HepG2 (cell line): ENCODE results near the gene WNK2.

Experiments
- ATM ChIP-seq: fragments of 450-650 bp; IDR thresholded peaks from 2 replicates; pipeline ENCODE4 v1.7.1; 2017; ENCODE audit warnings: mild to moderate bottlenecking, borderline replicate concordance
- CTCF ChIP-seq: sonication (generic); formaldehyde crosslinking; IDR thresholded peaks from 2 replicates; pipeline ENCODE4 v1.5.0; 2020; ENCODE audit warnings: mild to moderate bottlenecking, missing genetic modification reagents, moderate library complexity
- KDM5A ChIP-seq: fragments of 200-600 bp; sonication (generic); IDR thresholded peaks from 2 replicates; pipeline ENCODE4 v1.7.0; 2018; ENCODE audit warnings: antibody characterized with exemption, mild to moderate bottlenecking, low read length, borderline replicate concordance
- MEF2D ChIP-seq: sonication (generic); formaldehyde crosslinking; IDR thresholded peaks from 2 replicates; pipeline ENCODE4 v1.5.1; 2020; ENCODE audit warnings: mild to moderate bottlenecking, missing genetic modification reagents
- POLR2AphosphoS5 ChIP-seq: IDR thresholded peaks from 2 replicates; pipeline ENCODE4 v1.6.1; 2012; ENCODE audit warnings: low read depth, low read length
- ZNF263 ChIP-seq: sonication (generic); formaldehyde crosslinking; IDR thresholded peaks from 2 replicates; pipeline ENCODE4 v1.4.0; 2020; ENCODE audit warnings: missing genetic modification reagents
- ZNF792 ChIP-seq: IDR thresholded peaks from 2 replicates; pipeline ENCODE4 v1.6.1; 2016
- TF ChIP-seq, protein P1 (sequence below): sonication (generic); formaldehyde crosslinking; conservative IDR thresholded peaks from 2 replicates; pipeline ENCODE4 v1.8.1; 2023; ENCODE audit warnings: missing genetic modification reagents
- TF ChIP-seq, protein P2 (sequence below): sonication (generic); formaldehyde crosslinking; IDR thresholded peaks from 2 replicates; pipeline ENCODE4 v1.4.0; 2020; ENCODE audit warnings: mild to moderate bottlenecking, missing genetic modification reagents

DNA sequence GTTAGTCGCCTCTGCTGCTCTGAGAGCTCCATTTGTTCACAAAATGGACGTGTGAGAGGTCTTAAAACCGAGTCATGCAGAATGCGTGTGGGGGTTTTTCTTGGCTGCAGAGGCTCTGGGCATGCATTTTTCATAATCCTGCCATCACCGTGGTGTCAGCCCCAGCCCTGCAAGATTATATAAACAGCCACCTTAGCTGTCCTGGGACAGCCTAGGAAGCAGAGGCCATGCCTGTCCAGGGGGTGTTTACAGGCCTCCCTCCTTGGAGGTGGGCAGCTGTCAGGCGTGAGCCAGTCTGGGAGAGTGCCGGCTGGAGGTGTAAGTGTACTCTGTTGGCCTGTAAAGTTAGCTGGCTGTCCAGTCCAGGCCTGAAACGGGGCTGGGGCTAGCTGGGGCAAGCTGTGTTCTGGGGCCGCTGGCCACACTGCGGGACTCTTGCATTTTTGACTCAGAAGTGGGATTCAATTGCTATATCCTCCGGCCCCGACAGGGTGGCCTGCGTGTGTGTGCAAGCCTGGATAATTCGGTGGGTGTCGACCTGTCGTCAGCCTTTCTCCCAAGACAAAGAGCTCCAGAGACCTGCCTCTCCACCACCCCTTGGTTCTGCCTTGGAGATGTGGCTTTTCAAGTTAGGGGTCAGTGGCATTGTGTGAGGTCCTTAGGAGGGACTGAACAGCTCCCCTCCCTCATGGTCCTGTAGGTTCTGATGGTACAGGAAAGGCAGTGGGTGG is 2.4 kb downstream of the WNK2 start:
- TF ChIP-seq MEF2D (no peak), ZNF263 (CRISPR knock-in tag) (no peak), ZNF792 (CRISPR knock-in tag) (no peak), KDM5A (no peak), ATM (no peak), POLR2AphosphoS5 (no peak), CTCF (CRISPR knock-in tag) (no peak)
- TF ChIP-seq, protein P1, sequence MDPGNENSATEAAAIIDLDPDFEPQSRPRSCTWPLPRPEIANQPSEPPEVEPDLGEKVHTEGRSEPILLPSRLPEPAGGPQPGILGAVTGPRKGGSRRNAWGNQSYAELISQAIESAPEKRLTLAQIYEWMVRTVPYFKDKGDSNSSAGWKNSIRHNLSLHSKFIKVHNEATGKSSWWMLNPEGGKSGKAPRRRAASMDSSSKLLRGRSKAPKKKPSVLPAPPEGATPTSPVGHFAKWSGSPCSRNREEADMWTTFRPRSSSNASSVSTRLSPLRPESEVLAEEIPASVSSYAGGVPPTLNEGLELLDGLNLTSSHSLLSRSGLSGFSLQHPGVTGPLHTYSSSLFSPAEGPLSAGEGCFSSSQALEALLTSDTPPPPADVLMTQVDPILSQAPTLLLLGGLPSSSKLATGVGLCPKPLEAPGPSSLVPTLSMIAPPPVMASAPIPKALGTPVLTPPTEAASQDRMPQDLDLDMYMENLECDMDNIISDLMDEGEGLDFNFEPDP: no peak
- TF ChIP-seq, protein P2, sequence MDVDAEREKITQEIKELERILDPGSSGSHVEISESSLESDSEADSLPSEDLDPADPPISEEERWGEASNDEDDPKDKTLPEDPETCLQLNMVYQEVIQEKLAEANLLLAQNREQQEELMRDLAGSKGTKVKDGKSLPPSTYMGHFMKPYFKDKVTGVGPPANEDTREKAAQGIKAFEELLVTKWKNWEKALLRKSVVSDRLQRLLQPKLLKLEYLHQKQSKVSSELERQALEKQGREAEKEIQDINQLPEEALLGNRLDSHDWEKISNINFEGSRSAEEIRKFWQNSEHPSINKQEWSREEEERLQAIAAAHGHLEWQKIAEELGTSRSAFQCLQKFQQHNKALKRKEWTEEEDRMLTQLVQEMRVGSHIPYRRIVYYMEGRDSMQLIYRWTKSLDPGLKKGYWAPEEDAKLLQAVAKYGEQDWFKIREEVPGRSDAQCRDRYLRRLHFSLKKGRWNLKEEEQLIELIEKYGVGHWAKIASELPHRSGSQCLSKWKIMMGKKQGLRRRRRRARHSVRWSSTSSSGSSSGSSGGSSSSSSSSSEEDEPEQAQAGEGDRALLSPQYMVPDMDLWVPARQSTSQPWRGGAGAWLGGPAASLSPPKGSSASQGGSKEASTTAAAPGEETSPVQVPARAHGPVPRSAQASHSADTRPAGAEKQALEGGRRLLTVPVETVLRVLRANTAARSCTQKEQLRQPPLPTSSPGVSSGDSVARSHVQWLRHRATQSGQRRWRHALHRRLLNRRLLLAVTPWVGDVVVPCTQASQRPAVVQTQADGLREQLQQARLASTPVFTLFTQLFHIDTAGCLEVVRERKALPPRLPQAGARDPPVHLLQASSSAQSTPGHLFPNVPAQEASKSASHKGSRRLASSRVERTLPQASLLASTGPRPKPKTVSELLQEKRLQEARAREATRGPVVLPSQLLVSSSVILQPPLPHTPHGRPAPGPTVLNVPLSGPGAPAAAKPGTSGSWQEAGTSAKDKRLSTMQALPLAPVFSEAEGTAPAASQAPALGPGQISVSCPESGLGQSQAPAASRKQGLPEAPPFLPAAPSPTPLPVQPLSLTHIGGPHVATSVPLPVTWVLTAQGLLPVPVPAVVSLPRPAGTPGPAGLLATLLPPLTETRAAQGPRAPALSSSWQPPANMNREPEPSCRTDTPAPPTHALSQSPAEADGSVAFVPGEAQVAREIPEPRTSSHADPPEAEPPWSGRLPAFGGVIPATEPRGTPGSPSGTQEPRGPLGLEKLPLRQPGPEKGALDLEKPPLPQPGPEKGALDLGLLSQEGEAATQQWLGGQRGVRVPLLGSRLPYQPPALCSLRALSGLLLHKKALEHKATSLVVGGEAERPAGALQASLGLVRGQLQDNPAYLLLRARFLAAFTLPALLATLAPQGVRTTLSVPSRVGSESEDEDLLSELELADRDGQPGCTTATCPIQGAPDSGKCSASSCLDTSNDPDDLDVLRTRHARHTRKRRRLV (CRISPR knock-in tag): no peak
